NCI-H1105 treated with DMSO at 0.1 percent for 48 hours (cell line): ENCODE data around the gene ZCCHC18.
A peak's percentile ranks its signal among the peaks of the same experiment; 100 is the strongest.
"Not testable (repeated sequence)": the region's sequence is repeated elsewhere in the genome, so short reads cannot be mapped to it uniquely, and the experiment has no call there.

ENCODE experiments used
- DNase-seq: peaks from one replicate; lab custom pipeline; 2025; lab: John Stamatoyannopoulos, UW

The ZCCHC18 gene

GRCh38 chrX:104112326-104112951 lies at the start of gene ZCCHC18:
ZCCHC18 (plus strand) TSS chrX:104112523; CDS start chrX:104114112, 1,589 bp downstream.
- DNase-seq = peak; percentile 68

- not testable (repeated sequence) for DNase-seq
Observed at GRCh38 chrX:104062636-104063035, 49.7 kb upstream of the ZCCHC18 start.

GRCh38 chrX:104075778-104076445 lies 36.4 kb upstream of the ZCCHC18 start, which contains the start of gene TMSB15C:
TMSB15C (minus strand) TSS chrX:104076236.
- not testable (repeated sequence) for DNase-seq

- not testable (repeated sequence) for DNase-seq
Observed at GRCh38 chrX:104077854-104078253, 34.5 kb upstream of the ZCCHC18 start.

GRCh38 chrX:104084063-104084462 lies 28.3 kb upstream of the ZCCHC18 start:
- no peak for DNase-seq

GRCh38 chrX:104084534-104085277 lies 27.6 kb upstream of the ZCCHC18 start:
- DNase-seq = no peak

GRCh38 chrX:104085477-104085876 lies 26.8 kb upstream of the ZCCHC18 start:
- no peak for DNase-seq

GRCh38 chrX:104085919-104086318 lies 26.4 kb upstream of the ZCCHC18 start:
- no peak for DNase-seq

GRCh38 chrX:104098151-104098808 lies 14.0 kb upstream of the ZCCHC18 start:
- DNase-seq = peak; percentile 79

GRCh38 chrX:104098919-104099318 lies 13.4 kb upstream of the ZCCHC18 start:
- DNase-seq = no peak

GRCh38 chrX:104104676-104105075 lies 7.6 kb upstream of the ZCCHC18 start:
- DNase-seq = no peak

- no peak for DNase-seq
Observed at GRCh38 chrX:104105330-104106262, 6.7 kb upstream of the ZCCHC18 start.

GRCh38 chrX:104108955-104109354 lies 3.4 kb upstream of the ZCCHC18 start:
- DNase-seq = no peak

GRCh38 chrX:104110491-104111240 lies 1.7 kb upstream of the ZCCHC18 start:
- DNase-seq = not testable (repeated sequence)

GRCh38 chrX:104113222-104113965 lies 1.1 kb downstream of the ZCCHC18 start:
- peak; percentile 59 for DNase-seq

- no peak for DNase-seq
Observed at GRCh38 chrX:104117759-104118158, 5.4 kb downstream of the ZCCHC18 start.

- peak; percentile 69 for DNase-seq
Observed at GRCh38 chrX:104118765-104119164, 6.4 kb downstream of the ZCCHC18 start.

- no peak for DNase-seq
Observed at GRCh38 chrX:104122829-104123228, 10.5 kb downstream of the ZCCHC18 start.

GRCh38 chrX:104126856-104127255 lies 14.5 kb downstream of the ZCCHC18 start:
- no peak for DNase-seq

- no peak for DNase-seq
Observed at GRCh38 chrX:104130808-104131207, 18.5 kb downstream of the ZCCHC18 start.
